DMS53 (cell line): ENCODE measurements around the gene GRAMD2B.
"Not testable (repeated sequence)": the region's sequence is repeated elsewhere in the genome, so short reads cannot be mapped to it uniquely, and the experiment has no call there.

ENCODE experiments used
- DNase-seq: peaks from one replicate; lab custom pipeline; 2025; lab: John Stamatoyannopoulos, UW

GRAMD2B gene, protein sequence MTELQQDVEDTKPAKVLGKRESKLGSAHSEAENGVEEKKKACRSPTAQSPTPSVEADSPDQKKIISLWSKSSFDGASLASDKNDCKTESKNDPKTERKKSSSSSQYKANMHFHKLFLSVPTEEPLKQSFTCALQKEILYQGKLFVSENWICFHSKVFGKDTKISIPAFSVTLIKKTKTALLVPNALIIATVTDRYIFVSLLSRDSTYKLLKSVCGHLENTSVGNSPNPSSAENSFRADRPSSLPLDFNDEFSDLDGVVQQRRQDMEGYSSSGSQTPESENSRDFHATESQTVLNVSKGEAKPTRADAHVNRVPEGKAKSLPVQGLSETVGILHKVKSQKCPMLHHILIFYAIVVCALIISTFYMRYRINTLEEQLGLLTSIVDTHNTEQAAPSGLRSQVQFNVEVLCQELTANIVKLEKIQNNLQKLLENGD

DNA sequence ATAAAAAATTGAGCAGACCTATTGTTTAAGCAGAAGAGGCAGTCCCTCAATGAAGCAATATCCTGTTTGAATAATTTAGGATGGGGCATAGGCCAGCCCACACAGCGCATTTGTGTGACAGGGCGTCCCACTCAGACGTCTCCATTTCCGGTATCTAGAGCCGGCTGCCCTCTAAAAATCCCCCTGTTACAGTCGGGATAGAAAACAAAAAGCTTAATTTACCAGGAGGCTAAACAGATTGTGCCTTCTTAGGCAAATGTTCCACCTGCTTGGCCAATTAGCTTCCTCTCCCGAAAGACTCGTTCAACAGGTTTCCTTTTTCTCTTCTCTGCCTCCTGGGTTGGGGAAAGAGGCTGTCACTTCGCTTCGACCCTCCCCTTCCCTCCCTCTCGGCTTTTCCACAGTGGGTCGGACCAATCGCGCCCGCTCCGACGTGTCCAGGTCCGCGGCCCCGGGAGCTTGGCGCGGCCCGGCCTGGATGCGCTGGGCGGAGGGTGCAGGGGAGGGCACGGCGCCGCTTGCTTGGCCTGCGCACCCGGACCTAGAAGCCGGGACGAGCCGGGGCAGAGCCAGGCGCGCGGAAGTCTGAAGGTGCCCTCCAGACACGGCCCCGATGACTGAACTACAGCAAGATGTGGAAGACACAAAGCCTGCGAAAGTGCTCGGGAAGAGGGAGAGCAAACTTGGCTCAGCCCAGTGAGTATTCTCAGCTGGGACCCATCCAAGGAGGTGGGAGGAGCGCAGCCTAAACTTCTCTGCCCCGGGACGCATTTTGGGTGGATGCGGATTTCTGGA, at the start of gene GRAMD2B:
Gene GRAMD2B (plus strand): TSS at position 416 of the 795 bp plus-strand sequence. CDS start 198 bp downstream, at position 614.
- peak; percentile 96 for DNase-seq

DNA sequence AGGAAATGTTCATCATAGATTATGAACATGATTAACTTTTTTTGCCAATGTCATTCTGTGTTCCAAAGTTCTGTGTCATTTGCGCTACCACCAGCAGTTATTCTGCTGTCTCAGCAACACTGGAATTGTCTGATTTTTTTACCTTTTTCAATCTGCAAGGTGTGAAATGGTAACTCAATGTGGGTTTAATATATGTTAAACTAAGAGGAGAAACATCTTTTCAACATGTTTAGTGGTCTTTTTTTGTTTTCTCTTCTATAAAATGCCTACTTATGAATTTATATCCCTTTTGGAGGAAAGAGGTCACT, 49.1 kb upstream of the GRAMD2B start:
- DNase-seq, result no peak

DNA sequence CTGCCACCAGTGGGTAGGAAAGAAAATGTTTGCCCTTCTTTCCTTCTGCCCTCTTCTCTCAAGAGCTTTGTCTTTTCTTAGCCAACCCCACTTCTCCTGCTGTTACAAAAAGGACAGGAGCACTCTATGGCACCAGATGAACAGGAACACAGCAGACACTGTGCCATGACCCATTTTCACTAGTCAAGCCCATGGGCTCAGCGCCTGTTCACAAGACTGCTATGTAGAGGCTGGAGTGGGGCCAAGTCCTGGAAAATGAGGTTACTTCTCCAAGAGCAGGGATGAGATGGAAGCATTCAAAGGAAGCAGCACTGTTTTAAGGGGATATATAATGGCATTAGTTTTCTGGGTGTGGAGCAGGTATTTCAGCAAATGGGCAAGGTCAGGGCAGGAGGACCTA, 46.8 kb upstream of the GRAMD2B start:
- DNase-seq, result no peak

DNA sequence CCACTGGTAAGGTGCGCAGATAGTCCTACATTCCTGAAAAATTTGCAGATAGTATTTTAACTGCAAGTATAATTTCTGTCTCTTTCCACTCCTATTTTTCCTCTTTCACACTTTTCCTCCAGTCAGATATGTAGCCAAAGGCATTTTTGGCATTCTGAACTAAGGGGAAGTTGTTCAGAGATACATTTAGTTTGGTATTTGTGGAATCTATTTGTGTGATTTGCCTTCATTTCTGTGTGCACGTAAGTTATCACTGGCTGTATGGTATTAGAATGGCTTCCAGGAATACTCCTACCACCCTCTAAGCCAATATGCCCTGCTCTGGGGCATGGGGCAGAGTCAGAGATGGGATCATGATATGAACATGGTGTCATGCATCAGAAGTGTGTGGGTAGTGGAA, 45.8 kb upstream of the GRAMD2B start:
- no peak for DNase-seq

DNA sequence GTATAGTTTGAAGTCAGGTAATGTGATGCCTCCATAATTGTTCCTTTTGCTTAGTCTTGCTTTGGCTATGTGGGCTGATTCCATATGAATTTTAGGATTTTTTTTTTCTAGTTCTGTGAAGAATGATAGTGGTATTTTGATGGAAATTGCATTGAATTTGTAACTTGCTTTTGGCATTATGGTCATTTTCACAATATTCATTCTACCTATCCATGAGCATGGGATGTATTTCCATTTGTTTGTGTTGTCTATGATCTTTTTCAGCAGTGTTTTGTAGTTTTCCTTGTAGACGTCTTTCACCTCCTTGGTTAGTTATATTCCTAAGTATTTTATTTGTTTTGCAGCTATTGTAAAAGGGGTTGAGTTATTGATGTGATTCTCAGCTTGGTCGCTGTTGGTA, 42.9 kb upstream of the GRAMD2B start:
- not testable (repeated sequence) for DNase-seq

DNA sequence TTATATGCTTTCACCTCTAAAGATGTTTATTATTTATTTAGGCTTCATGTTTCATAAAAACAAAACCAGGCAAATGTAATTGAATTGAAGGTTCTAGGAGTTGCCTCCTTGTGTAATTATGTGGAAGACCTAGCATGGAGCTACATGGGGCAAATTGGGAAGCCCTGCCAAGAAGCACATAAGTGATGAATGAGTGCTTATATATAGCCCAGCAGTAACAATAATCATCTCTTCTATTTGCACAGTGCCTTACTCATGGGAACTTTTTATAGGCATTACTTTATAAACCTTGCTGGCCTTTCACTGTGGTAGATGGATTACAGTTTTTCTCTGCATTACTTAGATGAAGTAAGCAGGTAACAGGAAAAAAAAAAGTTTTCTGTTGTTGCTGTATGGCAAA, 40.0 kb upstream of the GRAMD2B start:
- DNase-seq, result no peak

DNA sequence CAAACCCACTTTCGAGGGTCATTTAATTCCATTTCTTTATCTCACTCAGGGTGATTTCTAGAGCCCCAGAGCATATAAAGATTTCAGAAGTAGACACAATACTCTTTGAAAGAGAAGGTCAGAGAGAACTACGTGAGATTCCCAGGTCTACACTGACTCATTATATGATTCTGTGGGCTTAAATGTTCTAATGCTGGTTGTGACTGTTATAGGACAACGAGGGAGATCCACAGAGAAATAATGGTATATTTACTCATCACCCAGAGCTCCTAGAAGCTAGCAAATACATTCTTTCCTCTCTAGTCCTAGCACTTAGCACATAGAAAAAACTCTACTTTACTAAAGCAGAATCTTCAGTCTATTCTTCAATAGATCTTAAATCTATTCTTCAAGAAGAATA, 39.4 kb upstream of the GRAMD2B start:
- no peak for DNase-seq

DNA sequence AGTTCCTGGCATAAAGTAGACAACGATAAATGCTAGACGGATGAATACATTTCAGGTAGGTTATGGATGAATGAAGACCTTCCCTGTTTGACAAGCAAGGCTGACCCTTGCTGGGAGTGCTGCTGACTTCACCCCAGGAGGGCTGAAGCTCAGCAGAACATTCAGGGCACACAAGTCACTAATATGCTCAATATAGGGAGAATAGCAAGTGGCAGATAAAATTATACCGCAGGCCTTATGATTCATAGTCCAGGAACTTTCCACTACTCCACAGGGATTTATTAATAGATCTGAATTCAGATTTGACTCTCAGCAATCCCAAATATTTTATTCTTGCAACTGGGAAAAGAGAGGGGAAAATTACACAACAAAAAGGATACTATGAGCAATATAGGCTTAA, 38.2 kb upstream of the GRAMD2B start:
- DNase-seq, result no peak

DNA sequence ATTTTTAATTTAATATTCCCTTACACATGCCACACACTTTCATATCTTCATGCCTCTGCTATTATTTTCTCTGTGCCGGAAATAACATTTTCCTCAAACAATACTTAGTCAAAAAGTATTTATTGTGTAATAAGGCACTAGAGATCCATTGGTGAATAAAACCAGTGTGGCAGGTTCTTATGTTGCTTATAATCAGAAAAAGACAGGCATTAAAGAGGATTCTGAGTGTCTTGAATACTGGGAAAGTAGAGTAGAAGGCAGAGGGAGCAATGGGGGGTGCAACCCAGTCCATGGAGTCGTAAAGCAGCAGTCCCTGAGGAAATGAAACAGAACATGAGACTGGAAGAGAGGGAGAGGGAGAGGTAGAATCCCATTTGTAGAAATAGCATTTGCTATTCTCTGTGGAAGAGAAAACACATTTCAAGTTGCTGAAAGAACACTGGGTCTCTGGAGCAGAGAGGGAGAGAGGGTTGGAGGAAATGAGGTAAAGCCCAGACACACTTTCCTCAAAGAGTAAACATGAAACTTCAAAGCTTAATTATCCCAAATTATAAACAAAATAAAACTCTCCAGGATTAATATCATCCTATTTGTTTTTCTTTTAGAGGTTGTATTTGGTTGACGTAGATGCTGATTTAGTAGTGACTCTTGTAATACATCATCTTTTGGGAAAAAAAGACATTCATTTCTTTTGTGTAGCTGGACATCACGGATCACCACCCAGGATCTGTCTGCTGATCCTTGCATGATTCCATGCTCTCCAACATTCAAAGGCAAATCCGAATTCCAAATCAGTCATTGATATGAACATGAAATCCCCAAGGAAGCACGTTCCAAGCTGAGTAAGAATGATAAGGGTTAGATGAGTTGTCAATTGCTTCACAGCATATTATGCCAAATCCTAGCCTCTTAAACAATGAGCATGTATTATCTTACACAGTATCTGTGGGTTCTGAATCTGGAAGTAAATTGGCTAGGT, 37.4 kb upstream of the GRAMD2B start:
- no peak for DNase-seq

DNA sequence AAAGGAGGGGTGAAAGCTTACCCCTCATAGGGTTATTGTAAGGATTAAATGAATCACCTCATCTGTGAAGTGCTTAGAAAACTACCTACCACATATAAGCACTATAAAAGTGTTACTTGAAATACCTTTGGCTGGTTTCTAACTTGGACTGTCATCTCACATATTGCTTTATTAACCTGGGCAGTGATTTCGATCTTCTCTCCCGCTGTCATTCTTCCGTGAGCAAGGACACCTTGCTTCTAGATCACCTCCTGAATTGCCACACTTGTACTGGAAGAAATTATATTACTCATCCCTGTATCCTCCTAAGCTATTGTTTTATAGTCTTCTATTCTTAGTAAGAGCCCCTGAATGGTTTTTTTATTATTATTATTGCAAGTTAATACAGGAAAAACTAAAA, 34.0 kb upstream of the GRAMD2B start:
- DNase-seq, result no peak

DNA sequence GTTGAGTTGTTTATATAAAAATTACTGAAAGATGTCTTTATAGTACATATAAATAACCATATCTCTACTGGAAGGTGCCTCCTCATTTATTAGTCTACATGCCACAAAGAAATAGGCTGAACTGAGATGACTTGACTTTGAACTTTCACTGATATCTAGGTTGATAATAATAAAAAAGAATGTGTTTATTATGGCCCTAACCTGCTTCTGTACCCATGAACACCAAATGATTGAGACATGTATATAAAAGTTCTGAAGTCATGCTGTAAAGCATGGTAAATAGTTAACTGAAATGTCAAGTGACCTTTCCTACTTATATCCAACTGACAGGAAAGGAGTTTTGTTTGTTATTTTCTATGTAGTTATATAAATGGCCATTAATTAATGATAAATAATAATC, 33.2 kb upstream of the GRAMD2B start:
- DNase-seq, result no peak

DNA sequence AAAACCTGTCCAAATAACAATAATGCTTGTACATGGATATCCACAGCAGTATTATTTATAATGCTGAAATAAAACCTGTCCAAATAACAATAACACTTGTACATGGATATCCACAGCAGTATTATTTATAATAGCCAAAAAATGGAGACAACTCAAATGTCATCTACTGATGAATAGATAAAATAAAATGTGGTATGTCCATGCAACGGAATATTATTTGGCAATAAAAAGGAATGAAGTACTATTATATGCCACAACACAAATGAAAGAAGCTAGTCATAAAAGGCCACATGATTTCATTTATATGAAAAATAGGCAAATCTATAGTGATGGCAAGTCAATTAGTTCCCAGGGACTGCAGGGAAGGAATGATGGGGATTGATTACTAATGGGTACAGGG, 31.8 kb upstream of the GRAMD2B start:
- no peak for DNase-seq

DNA sequence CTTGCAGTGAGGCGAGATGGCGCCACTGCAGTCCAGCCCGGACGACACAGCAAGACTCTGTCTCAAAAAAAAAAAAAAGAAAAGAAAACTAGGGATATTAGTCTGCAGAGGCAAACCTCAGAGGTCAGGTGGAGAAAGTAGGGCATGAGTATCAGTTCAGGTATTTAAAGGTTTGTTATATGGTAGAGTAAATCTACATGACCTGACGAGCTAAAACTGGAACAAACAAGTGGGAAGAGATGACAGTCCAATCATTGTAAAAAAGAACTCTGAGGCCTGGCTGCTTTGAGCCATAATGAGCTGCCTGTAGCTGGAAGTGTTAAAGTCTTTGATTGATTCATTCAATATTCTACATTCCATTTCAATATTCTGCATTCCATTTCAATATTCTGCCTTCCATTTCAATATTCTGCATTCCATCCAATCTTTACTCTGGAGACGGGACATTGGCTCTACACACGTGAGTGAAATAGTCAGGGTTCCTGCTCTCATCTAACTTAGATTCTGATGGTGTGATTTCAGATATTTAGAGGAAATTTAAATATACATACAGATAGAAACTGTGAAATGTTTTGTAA, 28.9 kb upstream of the GRAMD2B start:
- DNase-seq, result no peak

DNA sequence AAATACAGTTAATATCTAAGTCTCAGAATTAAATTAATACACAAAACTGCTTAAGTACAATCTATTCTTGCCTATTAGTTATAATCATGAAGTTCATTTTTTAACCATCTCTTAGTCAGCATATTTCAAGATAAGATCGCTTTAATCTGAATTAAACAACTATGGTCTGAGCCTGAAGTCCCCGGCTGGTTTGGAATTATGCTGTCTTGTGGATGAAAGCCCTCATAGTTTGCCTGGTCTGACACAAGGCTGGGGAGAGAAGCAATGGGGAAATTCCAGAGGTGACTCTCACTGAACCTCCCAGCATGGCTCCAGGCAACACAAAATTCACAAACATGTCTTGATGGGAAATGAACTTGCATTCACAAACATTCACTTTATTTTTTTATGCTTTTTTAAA, 28.0 kb upstream of the GRAMD2B start:
- DNase-seq, result no peak

DNA sequence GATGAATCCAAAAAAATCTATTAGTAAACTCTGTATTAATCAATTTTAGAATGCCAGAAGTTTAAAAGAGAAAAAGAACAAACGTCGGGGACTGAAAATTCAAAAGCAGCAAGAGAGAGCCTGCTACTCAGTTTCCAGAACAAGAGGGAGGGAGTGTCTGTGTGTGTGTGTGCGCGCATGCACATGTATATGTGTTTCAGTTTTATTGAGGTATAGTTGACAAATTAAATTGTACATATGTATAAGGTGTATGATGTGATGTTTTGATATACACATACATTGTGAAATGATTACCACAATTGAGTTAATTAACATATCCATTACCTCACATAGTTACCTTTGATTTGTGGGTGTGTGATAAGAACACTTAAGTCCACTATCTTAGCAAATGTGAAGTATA, 27.6 kb upstream of the GRAMD2B start:
- no peak for DNase-seq

DNA sequence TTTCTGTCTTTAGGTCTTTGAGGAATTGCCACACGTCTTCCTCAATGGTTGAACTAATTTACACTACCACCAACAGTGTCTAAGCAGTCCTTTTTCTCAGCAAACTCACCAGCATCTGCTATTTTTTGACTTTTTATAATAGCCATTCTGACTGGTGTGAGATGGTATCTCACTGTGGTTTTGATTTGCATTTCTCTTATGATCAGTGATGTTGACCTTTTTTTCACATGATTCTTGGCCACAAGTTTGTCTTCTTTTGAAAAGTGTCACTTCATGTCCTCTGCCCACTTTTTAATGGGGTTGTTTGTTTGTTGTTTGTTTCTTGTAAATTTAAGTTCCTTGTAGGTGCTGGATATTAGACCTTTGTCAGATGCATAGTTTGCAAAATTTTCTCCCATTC, 26.5 kb upstream of the GRAMD2B start:
- DNase-seq, result not testable (repeated sequence)

DNA sequence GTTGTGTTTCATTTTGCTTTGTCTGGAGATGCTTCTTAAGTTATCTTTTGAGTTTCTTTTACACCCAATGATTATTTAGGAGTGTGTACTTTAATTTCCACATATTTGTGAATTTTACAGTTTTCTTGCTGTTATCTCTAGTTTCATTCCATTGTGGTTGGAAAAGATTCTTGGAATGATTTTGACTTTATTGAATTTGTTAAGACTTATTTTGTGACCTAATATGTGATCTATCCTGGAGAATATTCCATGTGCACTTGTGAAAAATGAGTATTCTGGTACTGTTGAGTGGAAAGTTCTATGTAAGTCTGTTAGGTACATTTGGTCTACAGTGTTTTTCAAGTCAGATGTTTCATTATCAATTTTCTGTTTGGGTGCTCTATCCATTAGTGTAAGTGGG, 24.4 kb upstream of the GRAMD2B start:
- no peak for DNase-seq

DNA sequence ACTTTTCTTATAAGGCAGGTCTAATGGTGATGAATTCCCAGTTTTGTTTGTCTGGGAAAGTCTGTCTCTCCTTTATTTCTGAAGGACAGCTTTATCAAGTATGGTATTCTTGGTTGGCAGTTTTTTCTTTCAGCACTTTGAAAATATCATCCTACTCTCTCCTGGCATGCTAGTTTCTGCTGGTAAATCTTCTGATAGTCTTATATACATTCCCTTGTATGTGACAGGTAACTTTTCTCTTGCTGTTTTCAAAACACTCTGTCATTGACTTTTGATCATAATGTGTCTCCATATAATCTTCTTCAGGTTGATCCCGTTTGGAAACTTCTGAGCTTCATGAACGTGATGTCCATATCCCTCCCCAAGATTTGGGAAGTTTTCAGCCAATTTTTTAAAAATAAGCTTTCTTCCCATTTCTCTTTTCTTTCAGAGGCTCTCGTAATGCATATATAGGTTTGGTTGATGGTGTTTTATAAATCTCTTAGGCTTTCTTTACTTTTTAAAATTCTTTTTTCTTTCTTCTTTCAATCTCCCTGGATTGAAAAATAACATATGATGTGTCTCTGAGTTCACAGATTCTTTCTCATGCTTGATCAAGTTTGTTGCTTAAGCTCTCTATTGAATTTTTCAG, 22.5 kb upstream of the GRAMD2B start:
- no peak for DNase-seq

DNA sequence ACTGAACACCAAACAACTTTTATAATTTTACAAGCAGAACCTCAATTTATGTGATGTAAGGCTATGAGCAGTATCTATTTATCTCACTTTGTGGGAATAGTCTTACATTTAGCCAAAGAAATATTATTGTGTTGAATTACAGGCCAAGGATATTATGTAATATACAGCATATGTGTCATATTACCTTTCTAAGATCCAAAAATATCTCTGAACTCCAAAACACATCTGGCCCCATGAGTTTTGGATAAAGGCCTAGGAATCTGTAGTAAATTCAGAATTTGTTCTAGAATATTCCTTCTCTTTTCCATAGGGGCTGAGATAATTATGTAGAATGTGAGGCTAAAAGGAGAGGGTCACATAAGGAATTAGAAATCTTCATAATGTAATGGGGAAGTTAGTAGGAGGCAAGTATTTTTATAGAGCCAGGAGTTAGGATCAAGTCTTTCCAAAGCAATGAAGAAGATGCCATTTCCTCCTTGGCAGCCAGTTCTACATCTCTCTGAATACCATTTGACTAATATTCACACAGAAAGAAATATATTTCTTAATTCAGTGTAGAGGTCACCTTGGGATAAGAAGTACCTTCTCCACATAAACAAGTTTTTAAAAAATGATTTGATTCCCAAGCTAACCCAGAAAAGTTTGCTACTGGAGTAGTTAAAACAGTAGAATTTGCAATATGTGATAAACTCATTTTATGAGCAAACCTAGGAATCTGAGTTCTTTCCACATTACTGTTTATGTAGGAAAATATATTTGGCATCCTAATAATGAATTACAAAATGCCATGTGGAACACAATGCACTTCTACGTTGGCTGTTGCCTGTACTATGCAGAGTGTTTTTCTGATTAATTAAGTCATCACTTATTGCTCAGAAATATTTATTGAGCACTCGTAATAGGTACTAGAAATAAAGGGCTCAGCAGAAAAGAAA, 20.3 kb upstream of the GRAMD2B start:
- DNase-seq, result no peak

DNA sequence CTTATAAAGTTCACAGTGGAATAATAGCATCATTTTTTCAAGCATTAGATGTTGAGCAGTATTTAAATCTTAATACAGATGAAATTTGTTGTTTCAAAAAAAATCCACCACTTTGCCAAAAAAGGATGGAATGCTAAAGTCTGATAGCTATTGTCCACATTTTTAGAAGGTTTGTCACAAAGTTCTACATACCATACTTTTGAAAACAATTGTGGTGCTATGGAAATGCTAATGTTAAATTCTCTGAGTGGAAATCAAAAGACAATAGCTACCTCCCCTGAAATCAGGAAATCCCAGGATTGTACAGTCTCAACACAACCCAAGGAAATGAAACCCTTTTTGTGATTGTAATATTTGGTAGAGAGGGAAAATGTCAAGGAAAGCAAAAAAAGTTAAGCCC, 19.3 kb upstream of the GRAMD2B start:
- DNase-seq, result no peak
